OCI-LY7 (cell line): ENCODE results near the gene COL17A1.
A peak's percentile ranks its signal among the peaks of the same experiment; 100 is the strongest.

Experiments
- CTCF ChIP-seq: fragments of 200-600 bp; sonication (generic); conservative IDR thresholded peaks from 2 replicates; pipeline ENCODE4 v1.5.1; 2014; ENCODE audit warnings: mild to moderate bottlenecking, antibody characterized with exemption, low read length, moderate library complexity, mixed read lengths
- EZH2phosphoT487 ChIP-seq: fragments of 200-600 bp; sonication (generic); IDR thresholded peaks from 2 replicates; pipeline ENCODE4 v1.6.1; 2018; ENCODE audit warnings: low read depth, borderline replicate concordance, mild to moderate bottlenecking, mixed run types, antibody characterized with exemption, low read length, moderate library complexity, mixed read lengths

- TF ChIP-seq CTCF (peak; percentile 73), EZH2phosphoT487 (no peak)
Measured at GRCh38 chr10:103982639-103983038, 103.0 kb downstream of the COL17A1 start.
